Activated CD4-positive, alpha-beta T cell treated with anti-CD3 and anti-CD28 coated beads, Interleukin-2, amount 50 U/mL, for 4 hours (primary cell): Measurements from ENCODE around the gene OR2S2.

Source experiments
- DNase-seq, 2 experiments: peaks; one replicate each; pipeline ENCODE4 v3.0.0-alpha.2; 2020

The OR2S2 gene

GRCh38 chr9:35908504-35909125, 49.3 kb downstream of the OR2S2 start:
- no peak for DNase-seq

DNA sequence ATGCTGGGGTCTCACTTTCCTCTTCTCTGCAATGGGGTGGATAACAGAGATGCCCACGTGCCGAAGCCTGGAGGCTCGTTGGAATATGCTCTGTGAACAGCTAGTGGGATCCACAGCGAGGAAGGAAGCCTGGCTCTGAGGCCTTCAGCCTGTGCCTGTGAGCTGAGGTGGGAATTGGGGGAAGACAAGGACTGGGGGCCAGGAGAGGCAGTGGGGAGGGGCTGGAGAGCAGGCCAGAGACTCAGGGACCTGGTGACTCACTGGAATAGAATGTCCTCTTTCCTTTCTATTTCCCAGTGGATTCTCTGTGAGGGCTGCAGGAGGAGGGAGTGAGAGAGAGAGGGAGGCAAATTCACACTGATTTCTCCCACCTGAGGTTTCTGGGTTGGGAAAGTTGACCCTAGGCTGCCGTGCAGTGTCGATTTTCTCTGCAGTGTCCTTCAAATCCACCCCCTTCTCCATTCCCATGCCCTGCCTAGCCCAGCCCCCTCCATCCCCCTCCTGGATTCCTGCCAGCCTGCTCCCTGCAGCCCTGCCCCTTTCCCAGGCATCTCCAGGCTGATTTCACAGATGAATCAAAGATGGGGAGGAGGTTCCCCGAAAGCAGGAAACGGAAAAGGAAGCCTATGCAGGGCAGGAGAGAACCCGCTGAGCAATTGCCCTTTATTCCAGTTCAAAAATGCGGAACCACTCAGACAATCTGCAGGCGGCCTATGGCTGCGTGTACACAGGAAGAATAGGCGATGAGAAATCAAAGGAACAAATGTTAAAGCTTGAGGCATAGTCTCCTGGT, 50.0 kb downstream of the OR2S2 start:
- DNase-seq = no peak
